Suppressor macrophage (primary cell): ENCODE measurements around the gene C5orf47.

ENCODE experiments used
- DNase-seq, 4 experiments: peaks; one replicate each; pipeline ENCODE4 v3.0.0-alpha.2; 2020 to 2022

The C5orf47 gene

DNA sequence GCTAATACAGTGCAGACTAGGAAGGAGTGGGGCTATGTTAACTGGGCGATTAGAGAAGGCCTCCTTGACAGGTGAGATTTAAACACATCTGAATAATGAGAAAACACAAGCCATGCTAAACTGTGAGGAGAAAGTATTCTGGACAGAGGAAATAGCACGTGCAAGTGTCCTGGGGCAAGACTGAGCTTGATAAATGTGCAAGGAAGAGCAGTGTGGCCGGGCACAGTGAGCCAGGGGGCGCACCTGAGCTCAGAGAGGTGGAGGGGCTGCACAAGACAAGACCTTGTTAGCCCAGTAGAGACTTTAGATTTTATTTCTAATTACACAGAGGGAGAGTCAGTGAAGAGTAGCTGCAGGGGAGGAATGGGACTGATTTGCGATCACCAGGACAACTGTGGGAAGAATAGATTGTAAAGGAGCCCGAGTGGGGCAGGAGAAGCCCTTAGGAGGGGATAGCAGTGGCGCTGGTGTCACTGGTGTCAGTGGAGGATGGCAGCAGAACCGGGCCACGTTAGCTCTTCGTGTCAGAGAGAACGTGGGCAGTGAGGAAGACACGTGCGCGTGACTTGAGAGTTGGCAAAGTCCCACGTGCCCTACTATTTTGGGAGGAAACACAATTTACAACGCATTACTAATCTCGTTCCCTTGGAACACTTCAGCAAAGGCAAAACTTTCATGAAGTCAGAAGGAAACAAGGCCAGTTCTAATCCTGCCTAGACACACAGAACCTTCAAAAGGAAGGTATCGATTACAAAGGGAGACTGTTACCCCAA, 17.9 kb upstream of the C5orf47 start:
- no peak for DNase-seq

GRCh38 chr5:173971681-173972345, 17.2 kb upstream of the C5orf47 start:
- DNase-seq: no peak

GRCh38 chr5:173972607-173972924, 16.4 kb upstream of the C5orf47 start:
- DNase-seq: no peak

- peak; percentile 85 to 89 (median 88) for DNase-seq
Measured at GRCh38 chr5:173972925-173973615, 15.9 kb upstream of the C5orf47 start.

DNA sequence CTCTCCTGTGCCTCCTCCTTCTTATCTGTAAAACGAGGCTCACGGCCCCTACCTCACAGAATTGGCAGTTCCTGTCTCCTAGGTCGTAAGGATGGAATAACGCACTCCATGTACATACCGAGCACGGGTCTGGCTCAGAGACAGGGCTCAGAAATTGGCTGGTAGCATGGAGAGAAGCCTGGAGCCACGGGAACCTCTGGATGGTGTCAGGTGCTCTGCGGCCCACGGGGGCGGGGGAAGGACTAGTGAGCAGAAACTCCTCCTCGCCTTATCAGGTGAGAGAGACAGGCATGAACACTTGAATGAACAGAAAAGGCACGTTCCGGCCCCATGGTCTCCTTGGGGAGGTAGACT, 15.4 kb upstream of the C5orf47 start:
- DNase-seq: peak in 1 of 4 experiments; percentile 37

- peak in 3 of 4 experiments; percentile 43 to 52 (median 47) for DNase-seq
Measured at GRCh38 chr5:173974688-173975239, 14.2 kb upstream of the C5orf47 start.

- DNase-seq: no peak
Measured at GRCh38 chr5:173981185-173981761, 7.7 kb upstream of the C5orf47 start.

GRCh38 chr5:173984218-173984617, 4.8 kb upstream of the C5orf47 start:
- no peak for DNase-seq

DNA sequence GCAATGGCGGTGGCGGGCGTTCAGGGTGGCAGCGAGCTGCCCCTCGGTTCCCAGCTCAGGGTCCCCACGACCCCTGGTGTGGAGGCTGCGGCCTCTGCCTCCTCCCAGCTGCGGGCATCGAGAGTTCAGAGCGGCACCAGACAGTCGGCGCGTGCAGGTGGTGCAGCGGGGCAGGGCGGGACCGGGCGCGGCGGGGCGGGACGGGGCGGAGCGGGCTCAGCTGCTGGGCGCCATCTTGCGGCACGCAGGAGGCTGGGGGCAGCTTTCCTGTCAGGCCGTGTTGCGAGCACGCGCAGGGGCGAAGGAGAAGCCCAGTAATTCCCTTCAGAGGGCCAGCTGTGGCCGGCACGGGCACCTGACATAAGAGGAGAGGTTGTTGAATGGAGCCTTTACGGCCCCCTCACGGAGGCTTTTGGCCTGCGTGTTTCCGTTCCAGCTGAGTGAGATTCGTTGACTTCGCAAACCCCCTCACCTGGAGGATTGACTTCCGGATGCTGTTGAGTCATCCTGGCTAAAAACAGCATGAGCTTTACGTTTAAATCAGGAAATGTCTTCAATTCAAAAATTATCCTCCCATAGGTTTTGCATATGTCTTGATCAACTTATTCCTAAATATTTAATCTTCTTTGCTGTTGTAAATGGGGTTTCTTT, 587 bp downstream of the C5orf47 start:
- DNase-seq: no peak

GRCh38 chr5:173997331-173997730, 8.4 kb downstream of the C5orf47 start:
- DNase-seq: no peak

DNA sequence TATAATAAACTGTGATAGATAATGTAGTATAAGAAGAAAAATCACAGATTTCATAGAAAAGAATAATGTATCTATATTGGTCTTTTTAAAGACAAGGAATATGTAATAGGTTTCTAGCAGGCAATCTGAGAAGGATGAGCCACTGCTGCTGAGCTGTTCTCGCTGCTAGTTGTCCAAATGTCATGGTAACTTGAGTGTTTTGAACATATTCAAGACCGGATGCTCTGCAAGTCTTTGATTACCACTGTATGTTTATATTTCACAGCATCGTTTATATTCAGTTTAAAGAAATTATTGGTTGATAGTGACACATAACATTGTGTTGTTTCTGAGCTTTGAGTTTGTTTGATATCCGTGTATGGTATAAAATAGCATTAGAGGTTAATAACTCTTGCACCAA, 9.6 kb downstream of the C5orf47 start:
- no peak for DNase-seq

GRCh38 chr5:174000076-174000475, 11.1 kb downstream of the C5orf47 start:
- no peak for DNase-seq

DNA sequence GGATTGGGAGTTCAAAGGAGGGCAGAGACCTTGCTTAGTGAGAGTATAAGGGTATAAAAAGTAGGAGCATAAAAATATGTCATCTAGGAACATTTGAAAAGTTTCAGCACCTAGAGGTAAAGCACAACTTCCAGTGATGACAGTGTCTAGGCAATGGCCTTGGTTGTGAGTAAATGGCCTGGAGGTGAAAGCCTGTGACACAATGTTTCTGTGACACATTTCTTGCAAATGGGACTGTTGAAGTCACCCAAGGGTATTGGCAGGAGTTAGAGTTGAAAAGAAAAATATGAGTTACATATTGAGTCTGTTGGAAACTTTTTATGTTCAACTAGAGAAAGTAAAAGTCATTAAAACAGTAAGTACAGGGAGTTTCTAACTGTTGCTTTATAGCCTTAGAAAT, 14.8 kb downstream of the C5orf47 start:
- no peak for DNase-seq

GRCh38 chr5:174008922-174009321, 20.0 kb downstream of the C5orf47 start:
- no peak for DNase-seq

DNA sequence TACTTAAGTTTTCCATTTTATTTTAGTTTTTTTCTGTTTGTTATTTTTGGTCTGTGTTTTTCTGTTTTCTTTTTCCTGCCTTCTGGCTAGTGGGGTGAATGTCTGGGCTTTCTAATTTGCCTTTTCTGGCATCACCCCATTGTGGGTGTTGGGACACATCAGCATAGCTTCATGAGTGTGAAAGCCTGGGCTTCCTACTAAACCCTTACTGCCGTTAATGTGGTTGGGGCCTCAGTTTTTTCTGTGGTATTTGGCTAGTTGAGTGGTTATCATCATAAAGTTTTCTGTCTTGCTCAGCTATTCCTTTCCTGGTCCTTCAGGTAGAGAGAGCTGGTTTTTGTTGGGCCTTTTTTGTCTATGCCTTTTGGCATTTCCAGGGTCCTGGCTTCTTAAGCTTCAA, 21.4 kb downstream of the C5orf47 start:
- no peak for DNase-seq

- no peak for DNase-seq
Measured at GRCh38 chr5:174011441-174011840, 22.5 kb downstream of the C5orf47 start.

- DNase-seq: peak; percentile 41 to 58 (median 52)
Measured at GRCh38 chr5:174020069-174020927, 31.3 kb downstream of the C5orf47 start.

DNA sequence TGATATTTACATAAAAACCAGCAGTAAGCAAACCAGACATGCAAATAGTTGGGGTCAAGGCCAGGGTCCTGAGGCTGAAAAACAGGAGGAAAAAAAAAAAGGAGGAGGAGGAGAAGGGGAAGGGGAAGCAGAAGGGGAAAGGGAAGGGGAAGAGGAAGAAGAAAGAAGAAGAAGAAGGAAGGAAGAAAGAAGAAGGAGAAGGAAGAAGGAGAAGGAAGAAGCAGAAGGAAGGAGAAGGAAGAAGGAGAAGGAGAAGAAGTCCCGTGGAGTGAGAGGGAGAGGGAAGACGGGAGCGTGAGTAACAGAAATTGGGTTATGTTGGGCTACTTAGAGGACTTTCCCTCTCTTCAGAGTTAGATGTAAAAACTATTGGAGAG, 31.9 kb downstream of the C5orf47 start:
- no peak for DNase-seq

DNA sequence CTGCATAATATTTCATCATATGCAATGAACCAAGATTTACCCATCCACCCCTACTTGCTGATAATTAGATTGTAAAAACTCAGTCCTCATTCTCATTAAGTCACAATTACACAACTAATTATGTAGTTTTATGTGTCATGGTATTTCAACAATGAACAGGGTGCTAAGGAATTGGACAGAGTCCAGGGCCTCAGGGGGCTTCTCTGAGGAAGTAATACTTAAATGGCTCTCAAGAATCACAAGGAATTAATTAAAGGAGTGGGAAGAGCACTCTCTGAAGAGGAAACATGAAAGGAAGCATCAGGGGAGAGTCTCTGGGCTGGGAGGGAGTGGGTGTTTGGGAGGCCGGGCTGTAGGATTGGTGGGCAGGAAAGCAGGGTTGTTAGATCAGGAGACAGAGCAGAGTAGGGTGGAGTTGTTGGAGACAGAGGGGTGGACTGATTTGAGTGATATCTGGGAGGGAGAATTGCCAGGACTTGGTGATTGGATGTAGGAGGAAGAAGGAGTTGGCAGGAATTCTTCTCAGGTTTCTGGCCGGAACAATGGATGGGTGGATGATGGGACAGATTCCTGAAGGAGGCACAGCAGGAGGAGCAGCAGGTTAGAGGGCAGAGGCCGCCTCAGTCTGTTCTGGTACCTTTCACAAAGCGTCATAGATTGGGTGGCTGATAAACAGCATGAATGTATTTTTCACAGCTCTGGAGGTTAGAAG, 33.6 kb downstream of the C5orf47 start:
- no peak for DNase-seq

DNA sequence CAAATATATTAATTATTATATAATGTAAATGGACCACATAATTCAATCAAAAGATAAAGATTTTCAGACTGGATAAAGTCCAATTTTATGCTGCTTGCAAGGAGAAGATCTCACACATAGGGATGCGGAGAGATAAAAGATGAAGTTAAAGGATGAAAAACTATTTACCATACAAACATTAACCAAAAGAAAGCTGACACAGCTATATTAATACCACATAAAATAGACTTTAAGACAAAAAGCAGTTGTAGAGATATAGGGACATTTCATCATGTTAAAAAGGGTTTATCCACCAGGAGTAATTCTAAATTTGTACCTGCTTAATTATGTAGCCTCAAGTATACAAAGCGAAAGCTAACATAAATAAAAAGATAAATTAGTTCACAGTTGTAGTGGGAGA, 41.3 kb downstream of the C5orf47 start:
- no peak for DNase-seq
